K562 (cell line): ENCODE data around the gene MAP9. TPM values are rescaled to one million over a fixed set of nuclear protein-coding genes. Genes with fewer than 3 reads are reported as not detected.

ENCODE experiments used
- ATAC-seq: fragments of 200-7000 bp; cut with Tn5 transposase; 3 replicates; pipeline ENCODE4 v1.9.1; 2020; ENCODE audit warnings: moderate library complexity
- BruUV-seq: library from RNA; stranded (reverse); fragments of 400-500 nt; replicated peaks from 2 replicates; lab custom pipeline; 2021; lab: Mats Ljungman, UMichigan
- CTCF ChIA-PET: fragments of 300-600 bp; formaldehyde crosslinking; extraction: SDS; loops from one replicate; lab custom pipeline; 2021; ENCODE audit warnings: low intra/inter-chr PET ratio; lab: Yijun Ruan, JAX
- POLR2A ChIA-PET: fragments of 300-600, 350-650 bp; sonication (Branson Sonifier 250); formaldehyde crosslinking; extraction: SDS; loops from one replicate; lab custom pipeline; 2021; ENCODE audit warnings: antibody characterized with exemption, inconsistent platforms; lab: Yijun Ruan, JAX
- DNase-seq, 4 experiments: peaks; one replicate each; pipeline versions ENCODE4 v3.0.0 to v3.0.0-alpha.2; 2011 to 2018; ENCODE audit warnings: low spot score in 3 of 4, mixed read lengths in 3 of 4; ENCODE audit errors: extremely low read depth in 1 of 4
- FAIRE-seq: peaks from 2 replicates; lab custom pipeline; 2011; peaks lifted over from hg19 to GRCh38; lab: Jason Lieb, UNC
- H2AFZ ChIP-seq: 2 replicates; pipeline ENCODE4 v1.6.0; 2011; ENCODE audit warnings: low read depth, low read length, control low read depth, inconsistent platforms
- H3K27ac ChIP-seq: fragments of 200-600 bp; 3 replicates; pipeline ENCODE4 v1.8.0; 2011; ENCODE audit warnings: low read depth, mild to moderate bottlenecking, control low read depth, inconsistent platforms, low read length, moderate library complexity, mixed read lengths; ENCODE audit errors: extremely low read depth
- H3K27me3 ChIP-seq, 2 experiments: fragments of 300-600 bp in 1 of 2; 2 replicates in 1 of 2; 3 replicates in 1 of 2; pipeline versions ENCODE4 v1.6.0 to v1.8.0; 2011; ENCODE audit warnings: inconsistent platforms in 2 of 2, low read length in 2 of 2, mild to moderate bottlenecking in 1 of 2, mixed read lengths in 1 of 2, moderate library complexity in 1 of 2; ENCODE audit not compliant: control insufficient read depth in 2 of 2, insufficient read depth in 2 of 2
- H3K36me3 ChIP-seq: fragments of 300-600 bp; 3 replicates; pipeline ENCODE4 v1.8.0; 2011; ENCODE audit warnings: mild to moderate bottlenecking, low read length, inconsistent platforms; ENCODE audit not compliant: control insufficient read depth, insufficient read depth
- H3K4me1 ChIP-seq, 2 experiments: fragments of 200-600 bp in 1 of 2; replicated peaks in 1 of 2; 2 replicates in 1 of 2; 3 replicates in 1 of 2; pipeline versions ENCODE4 v1.5.1 to v1.8.0; 2011; ENCODE audit warnings: inconsistent platforms in 2 of 2, low read length in 2 of 2, mild to moderate bottlenecking in 1 of 2, mixed read lengths in 1 of 2, moderate library complexity in 1 of 2; ENCODE audit not compliant: control insufficient read depth in 2 of 2, insufficient read depth in 2 of 2
- H3K4me2 ChIP-seq: 2 replicates; pipeline ENCODE4 v1.6.1; 2011; ENCODE audit warnings: low read length, control low read depth, inconsistent platforms, mixed read lengths; ENCODE audit not compliant: insufficient read depth
- H3K4me3 ChIP-seq: fragments of 200-600 bp; sonication (generic), shearing (Covaris generic); 2 replicates; pipeline ENCODE4 v1.5.1; 2016; ENCODE audit warnings: control low read depth, inconsistent platforms
- H3K79me2 ChIP-seq: fragments of 200-600 bp; 3 replicates; pipeline ENCODE4 v1.8.0; 2011; ENCODE audit warnings: low read length, inconsistent platforms; ENCODE audit not compliant: control insufficient read depth, insufficient read depth
- H3K9ac ChIP-seq, 2 experiments: 2 replicates each; pipeline versions ENCODE4 v1.6.0 to v1.6.1; 2011; ENCODE audit warnings: low read depth in 2 of 2, low read length in 2 of 2, control low read depth in 1 of 2, inconsistent platforms in 1 of 2, mild to moderate bottlenecking in 1 of 2, mixed read lengths in 1 of 2; ENCODE audit not compliant: insufficient read depth in 1 of 2
- H3K9me1 ChIP-seq: one replicate; pipeline ENCODE4 v1.6.0; 2011; ENCODE audit warnings: inconsistent platforms, mild to moderate bottlenecking, low read length, moderate library complexity; ENCODE audit not compliant: control insufficient read depth, insufficient read depth
- H3K9me3 ChIP-seq: replicated peaks from 2 replicates; pipeline ENCODE4 v1.5.1; 2011; ENCODE audit warnings: low read depth, low read length, inconsistent platforms; ENCODE audit not compliant: control insufficient read depth, insufficient read depth
- H4K20me1 ChIP-seq: replicated peaks from 2 replicates; pipeline ENCODE4 v1.6.1; 2011; ENCODE audit warnings: low read length, inconsistent platforms, mixed read lengths; ENCODE audit not compliant: control insufficient read depth, insufficient read depth
- CSDE1 ChIP-seq, 2 experiments: fragments of 450-650 bp; IDR thresholded peaks; 2 replicates each; pipeline ENCODE4 v1.6.1; 2016; ENCODE audit warnings: mild to moderate bottlenecking in 1 of 2
- ELF4 ChIP-seq: fragments of 450-650 bp; formaldehyde crosslinking; IDR thresholded peaks from 2 replicates; pipeline ENCODE4 v1.4.0; 2022; ENCODE audit warnings: missing genetic modification characterization
- ESRRA ChIP-seq: fragments of 450-650 bp; IDR thresholded peaks from 2 replicates; pipeline ENCODE4 v1.6.1; 2014; ENCODE audit warnings: low read depth, mild to moderate bottlenecking, moderate library complexity, borderline replicate concordance
- ETV6 ChIP-seq, 3 experiments: fragments of 150-350 bp in 1 of 3; sonication (generic) in 1 of 3; formaldehyde crosslinking in 1 of 3; IDR thresholded peaks; 2 replicates each; pipeline versions ENCODE4 v1.6.1 to v1.8.0; 2014 to 2022; ENCODE audit warnings: borderline replicate concordance in 2 of 3, low read depth in 2 of 3, antibody characterized with exemption in 1 of 3, low read length in 1 of 3, mild to moderate bottlenecking in 1 of 3, missing genetic modification reagents in 1 of 3
- HDAC8 ChIP-seq: fragments of 450-650 bp; IDR thresholded peaks from 2 replicates; pipeline ENCODE4 v1.6.1; 2016; ENCODE audit warnings: mild to moderate bottlenecking, missing genetic modification characterization, moderate library complexity, missing compliant biosample characterization
- ZNF165 ChIP-seq: fragments of 250-450 bp; sonication (Bioruptor Pico); IDR thresholded peaks from 2 replicates; pipeline ENCODE4 v1.4.0; 2020; ENCODE audit warnings: borderline replicate concordance
- ZNF507 ChIP-seq: conservative IDR thresholded peaks from 2 replicates; pipeline ENCODE4 v1.6.1; 2017; ENCODE audit warnings: missing genetic modification characterization, missing compliant biosample characterization
- WGBS: fragments of 100-300 bp; shearing (Covaris generic); methylation state at CpG from one replicate; pipeline ENCODE4 v1.1.6; 2016; ENCODE audit warnings: low coverage, mixed read lengths; ENCODE audit not compliant: insufficient coverage; ENCODE audit errors: missing lambda C conversion rate; 5-methylcytosine and 5-hydroxymethylcytosine counted together
- in situ Hi-C: fragments of 300-500 bp; cut with MboI; formaldehyde crosslinking; loops from 4 replicates; pipeline ENCODE4 v1.15.0; 2018; ENCODE audit warnings: inconsistent platforms, mixed read lengths
- intact Hi-C: fragments of 100-400 bp; cut with micrococcal nuclease; formaldehyde crosslinking; loops from 2 replicates; pipeline ENCODE4 v1.14.2; 2022
- polyA plus RNA-seq, 8 experiments: library from polyadenylated mRNA; depleted of rRNA in 4 of 8; stranded (reverse) in 5 of 8; unstranded in 3 of 8; fragments of >200 nt; fragmentation: Nextera tagmentation in 2 of 8; fragmentation: Illumina TruSeq in 1 of 8; extraction: Ambion mirVana in 2 of 8; extraction: Trizol in 1 of 8; gene quantifications; 2 replicates each; pipeline versions ENCODE4 v1.2.1 to v1.2.3, GENCODE V29; 2011 to 2014; ENCODE audit warnings: inconsistent platforms in 1 of 8, missing spikeins in 1 of 8
- total RNA-seq, 7 experiments: library from RNA; depleted of rRNA in 6 of 7; stranded (reverse); fragments of >200 nt in 6 of 7; fragmentation: Illumina TruSeq in 2 of 7; extraction: Trizol in 2 of 7; gene quantifications; 2 replicates each; pipeline versions ENCODE4 v1.2.1 to v1.2.3, GENCODE V29; 2011 to 2021; ENCODE audit warnings: low replicate concordance in 1 of 7
- TF ChIP-seq, protein P1 (sequence below): fragments of 450-650 bp; IDR thresholded peaks from one replicate; pipeline ENCODE4 v1.6.1; 2018; ENCODE audit warnings: mild to moderate bottlenecking, moderate library complexity; ENCODE audit not compliant: partially characterized antibody
- TF ChIP-seq, protein P2 (sequence below), 2 experiments: fragments of 450-650 bp in 1 of 2; sonication (generic) in 1 of 2; formaldehyde crosslinking; conservative IDR thresholded peaks; 2 replicates each; pipeline versions ENCODE4 v1.4.0 to v1.8.1; 2020 to 2022; ENCODE audit warnings: mild to moderate bottlenecking in 1 of 2, missing genetic modification reagents in 1 of 2

Gene MAP9
- total and polyA plus RNA-seq, 9 of the 15 experiments (the other 6 are each of a cell fraction or from before 2014, with no cell fraction given), result 0.04 to 0.09 TPM; not detected in 7

DNA sequence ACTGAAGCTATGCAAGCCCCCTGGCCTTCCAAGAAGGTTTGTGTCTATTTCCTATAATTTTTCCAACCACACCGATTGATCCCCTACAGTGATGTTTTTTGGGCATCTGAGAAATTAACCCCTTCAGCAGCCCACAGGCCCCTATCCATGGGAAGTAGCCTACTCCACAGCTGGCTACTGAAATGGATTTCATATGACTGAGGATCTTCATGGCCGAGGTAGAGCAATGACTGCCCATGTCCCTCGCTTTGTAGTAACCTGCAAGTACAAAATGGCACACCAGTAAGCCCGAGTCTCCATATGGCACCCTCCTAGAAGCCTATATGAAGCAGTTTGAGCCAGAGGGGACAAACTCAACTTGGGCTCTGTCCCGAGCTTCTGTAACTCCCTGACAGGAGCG is 36.8 kb downstream of the MAP9 start:
- WGBS, result 0% methylated on average over 6 of the region's 6 CpGs
- Histone ChIP-seq H3K4me3 (no peak overlapping the region), H3K9ac (no peak overlapping the region), H3K27ac (no peak overlapping the region), H3K79me2 (no peaks in the 10 kb centered on the region), H3K36me3 (no peaks in the 10 kb centered on the region), H3K9me1 (no peaks in the 10 kb centered on the region), H3K9me3 (peaks cover 2% of the 10 kb centered on the region; the same call in 1 of the 2 replicates), H3K4me1 (no peaks in the 10 kb centered on the region), H4K20me1 (no peaks in the 10 kb centered on the region), H2AFZ (no peak overlapping the region), H3K4me2 (no peak overlapping the region), H3K27me3 (no peaks in the 10 kb centered on the region)
- no peak for FAIRE-seq
- ChIA-PET POLR2A (no interaction called here), CTCF (no interaction called here)
- BruUV-seq, result no TSS peak
- TF ChIP-seq HDAC8 (no peak), ZNF165 (CRISPR knock-in tag) (no peak), ETV6 (IDR thresholded peaks at IDR 0.05; ENCODE audit: borderline replicate concordance in 1 of 2, low read depth in 2 of 2, low read length in 1 of 2) (no peak), ETV6 (CRISPR knock-in tag; IDR thresholded peaks at IDR 0.05; ENCODE audit: borderline replicate concordance) (no peak), ESRRA (no peak), CSDE1 (IDR thresholded peaks at IDR 0.05) (no peak), ELF4 (CRISPR knock-in tag) (no peak), ZNF507 (no peak)
- TF ChIP-seq, protein P1, sequence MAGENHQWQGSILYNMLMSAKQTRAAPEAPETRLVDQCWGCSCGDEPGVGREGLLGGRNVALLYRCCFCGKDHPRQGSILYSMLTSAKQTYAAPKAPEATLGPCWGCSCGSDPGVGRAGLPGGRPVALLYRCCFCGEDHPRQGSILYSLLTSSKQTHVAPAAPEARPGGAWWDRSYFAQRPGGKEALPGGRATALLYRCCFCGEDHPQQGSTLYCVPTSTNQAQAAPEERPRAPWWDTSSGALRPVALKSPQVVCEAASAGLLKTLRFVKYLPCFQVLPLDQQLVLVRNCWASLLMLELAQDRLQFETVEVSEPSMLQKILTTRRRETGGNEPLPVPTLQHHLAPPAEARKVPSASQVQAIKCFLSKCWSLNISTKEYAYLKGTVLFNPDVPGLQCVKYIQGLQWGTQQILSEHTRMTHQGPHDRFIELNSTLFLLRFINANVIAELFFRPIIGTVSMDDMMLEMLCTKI, result no peak
- TF ChIP-seq, protein P2, sequence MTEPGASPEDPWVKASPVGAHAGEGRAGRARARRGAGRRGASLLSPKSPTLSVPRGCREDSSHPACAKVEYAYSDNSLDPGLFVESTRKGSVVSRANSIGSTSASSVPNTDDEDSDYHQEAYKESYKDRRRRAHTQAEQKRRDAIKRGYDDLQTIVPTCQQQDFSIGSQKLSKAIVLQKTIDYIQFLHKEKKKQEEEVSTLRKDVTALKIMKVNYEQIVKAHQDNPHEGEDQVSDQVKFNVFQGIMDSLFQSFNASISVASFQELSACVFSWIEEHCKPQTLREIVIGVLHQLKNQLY (CRISPR knock-in tag; conservative IDR thresholded peaks at IDR 0.05), result no peak
- DNase-seq, result no peak
- in situ Hi-C loops, result no loop called here
- ATAC-seq, result no peak
- intact Hi-C loops, result no loop called here
